Astrocyte of the cerebellum (primary cell): Measurements from ENCODE around the gene EIF2B2.

Experiments
- DNase-seq: peaks from one replicate; pipeline ENCODE4 v3.0.0-alpha.2; 2011; ENCODE audit warnings: low read depth
- H3K4me3 ChIP-seq: 2 replicates; pipeline ENCODE4 v1.5.1; 2011; ENCODE audit warnings: mild to moderate bottlenecking, low read depth, low read length, moderate library complexity
- in situ Hi-C: cut with HindIII; loops from 2 replicates; pipeline ENCODE4 v1.10.0; 2017; ENCODE audit warnings: low sequenced_read_pairs
- TF ChIP-seq, protein P1 (sequence below): IDR thresholded peaks from 2 replicates; pipeline ENCODE4 v1.5.1; 2012; ENCODE audit warnings: low read length, low read depth, moderate library complexity, mild to moderate bottlenecking; ENCODE audit errors: missing control alignments

Gene EIF2B2

DNA sequence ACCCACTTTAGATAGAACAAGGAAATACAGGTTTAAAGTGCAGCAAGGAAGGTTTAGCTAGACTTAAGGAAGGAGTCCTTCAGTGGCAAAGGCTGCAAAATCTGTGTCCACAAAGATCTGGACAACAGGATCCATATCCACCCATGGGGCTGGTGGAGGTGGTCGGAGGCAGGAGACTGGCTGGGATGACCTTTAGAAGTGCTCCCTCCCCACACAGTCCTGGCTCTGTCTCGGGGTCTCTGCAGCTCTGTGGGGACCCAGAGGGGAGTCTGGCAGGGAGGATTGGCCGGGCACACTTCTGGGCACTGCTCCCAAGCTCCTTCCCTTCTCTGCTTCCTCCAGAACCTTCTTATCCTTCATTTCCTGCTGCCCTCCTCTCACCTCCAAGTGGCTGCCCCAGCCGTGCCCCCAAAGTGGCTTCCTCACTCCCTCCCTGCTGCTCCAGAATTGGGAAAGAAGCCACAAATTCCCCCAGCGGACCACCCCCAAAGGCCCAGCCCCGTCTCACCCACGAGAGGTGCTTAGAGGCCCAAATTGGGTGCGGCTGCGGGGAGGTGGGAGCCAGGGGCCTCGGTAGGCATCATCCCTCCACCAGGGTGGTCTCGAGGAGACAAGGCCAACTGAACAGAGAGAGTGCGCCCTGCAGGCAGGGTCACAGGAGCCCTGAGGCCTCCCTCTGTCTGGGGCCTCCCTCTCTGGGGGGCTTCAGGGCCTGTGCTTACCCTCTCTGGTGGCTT is 25.4 kb upstream of the EIF2B2 start:
- in situ Hi-C loops = no loop called here
- no peak for DNase-seq
- H3K4me3 ChIP-seq = no peak overlapping the region
- TF ChIP-seq, protein P1, sequence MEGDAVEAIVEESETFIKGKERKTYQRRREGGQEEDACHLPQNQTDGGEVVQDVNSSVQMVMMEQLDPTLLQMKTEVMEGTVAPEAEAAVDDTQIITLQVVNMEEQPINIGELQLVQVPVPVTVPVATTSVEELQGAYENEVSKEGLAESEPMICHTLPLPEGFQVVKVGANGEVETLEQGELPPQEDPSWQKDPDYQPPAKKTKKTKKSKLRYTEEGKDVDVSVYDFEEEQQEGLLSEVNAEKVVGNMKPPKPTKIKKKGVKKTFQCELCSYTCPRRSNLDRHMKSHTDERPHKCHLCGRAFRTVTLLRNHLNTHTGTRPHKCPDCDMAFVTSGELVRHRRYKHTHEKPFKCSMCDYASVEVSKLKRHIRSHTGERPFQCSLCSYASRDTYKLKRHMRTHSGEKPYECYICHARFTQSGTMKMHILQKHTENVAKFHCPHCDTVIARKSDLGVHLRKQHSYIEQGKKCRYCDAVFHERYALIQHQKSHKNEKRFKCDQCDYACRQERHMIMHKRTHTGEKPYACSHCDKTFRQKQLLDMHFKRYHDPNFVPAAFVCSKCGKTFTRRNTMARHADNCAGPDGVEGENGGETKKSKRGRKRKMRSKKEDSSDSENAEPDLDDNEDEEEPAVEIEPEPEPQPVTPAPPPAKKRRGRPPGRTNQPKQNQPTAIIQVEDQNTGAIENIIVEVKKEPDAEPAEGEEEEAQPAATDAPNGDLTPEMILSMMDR = no peak

DNA sequence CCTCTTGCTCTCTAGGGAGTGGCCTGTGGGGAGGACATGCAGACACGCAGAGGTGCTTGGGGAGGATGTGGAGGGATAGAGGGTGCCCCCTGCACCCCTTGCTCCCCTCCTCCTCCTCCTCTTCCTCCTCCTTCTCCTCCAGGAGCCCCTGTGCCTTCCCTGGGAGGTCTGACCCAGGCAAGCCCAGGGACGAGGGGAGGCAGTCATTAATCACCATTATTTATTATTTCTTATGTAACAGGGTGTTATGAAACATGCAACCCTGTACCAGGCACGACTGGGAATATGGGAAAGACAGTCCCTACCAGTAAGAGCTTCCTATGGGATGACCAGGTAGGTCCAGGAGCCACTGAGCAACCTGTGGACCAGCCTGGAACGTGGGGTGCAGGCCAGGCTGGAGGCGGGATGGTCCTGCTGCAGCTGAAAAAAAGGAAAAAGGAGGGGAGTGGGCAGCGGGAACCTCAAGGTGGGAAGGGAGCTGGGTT is 24.8 kb upstream of the EIF2B2 start:
- TF ChIP-seq, protein P1 = no peak
- no peak for DNase-seq
- H3K4me3 ChIP-seq = no peak overlapping the region
- in situ Hi-C loops = no loop called here

DNA sequence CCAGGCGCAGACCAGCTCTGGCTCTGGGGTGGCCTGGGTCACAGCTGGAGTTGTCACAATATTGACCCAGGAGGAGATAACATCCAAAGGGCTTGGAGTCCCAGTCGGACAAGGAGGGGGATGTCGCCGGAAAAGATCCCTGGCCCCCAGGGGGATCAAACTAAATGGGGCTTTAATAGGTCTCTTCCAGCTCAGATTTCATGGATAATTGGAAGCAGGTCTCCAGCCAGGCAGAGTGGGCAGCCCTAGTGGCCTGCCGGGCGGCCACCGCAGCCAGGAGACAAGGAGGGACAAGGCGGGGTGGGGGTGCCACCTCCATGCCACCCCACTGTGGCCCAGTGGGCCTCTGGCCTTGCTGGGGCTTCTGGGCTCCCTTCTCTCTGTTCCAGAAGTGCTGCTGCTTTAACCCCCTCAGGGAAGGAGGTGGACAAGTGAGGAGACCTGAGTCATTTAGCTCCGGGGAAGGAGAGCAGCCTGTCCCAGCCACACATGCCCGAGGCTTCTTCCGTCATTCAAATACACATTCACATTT is 24.2 kb upstream of the EIF2B2 start:
- in situ Hi-C loops = no loop called here
- DNase-seq = no peak
- TF ChIP-seq, protein P1 = no peak
- no peak overlapping the region for H3K4me3 ChIP-seq

DNA sequence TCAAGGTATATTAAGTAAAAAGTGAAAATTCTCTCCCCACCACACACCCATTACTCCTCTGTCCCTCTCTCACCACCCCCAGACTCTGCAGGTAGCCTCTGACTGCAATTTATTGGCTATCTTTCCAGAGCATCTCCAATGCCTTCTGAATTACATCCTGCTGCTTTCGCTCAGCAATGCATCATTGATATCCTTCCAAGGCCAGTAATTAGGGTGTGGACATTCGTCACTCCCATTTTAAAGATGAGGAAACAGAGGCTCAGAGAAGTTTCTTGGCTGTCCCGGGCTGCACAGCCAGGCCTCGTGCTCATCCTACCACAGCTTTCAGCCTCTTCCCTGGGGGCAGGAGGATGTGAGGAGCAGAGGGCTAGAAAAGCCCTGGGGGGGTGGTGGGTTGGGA is 23.7 kb upstream of the EIF2B2 start:
- in situ Hi-C loops = no loop called here
- TF ChIP-seq, protein P1 = no peak

DNA sequence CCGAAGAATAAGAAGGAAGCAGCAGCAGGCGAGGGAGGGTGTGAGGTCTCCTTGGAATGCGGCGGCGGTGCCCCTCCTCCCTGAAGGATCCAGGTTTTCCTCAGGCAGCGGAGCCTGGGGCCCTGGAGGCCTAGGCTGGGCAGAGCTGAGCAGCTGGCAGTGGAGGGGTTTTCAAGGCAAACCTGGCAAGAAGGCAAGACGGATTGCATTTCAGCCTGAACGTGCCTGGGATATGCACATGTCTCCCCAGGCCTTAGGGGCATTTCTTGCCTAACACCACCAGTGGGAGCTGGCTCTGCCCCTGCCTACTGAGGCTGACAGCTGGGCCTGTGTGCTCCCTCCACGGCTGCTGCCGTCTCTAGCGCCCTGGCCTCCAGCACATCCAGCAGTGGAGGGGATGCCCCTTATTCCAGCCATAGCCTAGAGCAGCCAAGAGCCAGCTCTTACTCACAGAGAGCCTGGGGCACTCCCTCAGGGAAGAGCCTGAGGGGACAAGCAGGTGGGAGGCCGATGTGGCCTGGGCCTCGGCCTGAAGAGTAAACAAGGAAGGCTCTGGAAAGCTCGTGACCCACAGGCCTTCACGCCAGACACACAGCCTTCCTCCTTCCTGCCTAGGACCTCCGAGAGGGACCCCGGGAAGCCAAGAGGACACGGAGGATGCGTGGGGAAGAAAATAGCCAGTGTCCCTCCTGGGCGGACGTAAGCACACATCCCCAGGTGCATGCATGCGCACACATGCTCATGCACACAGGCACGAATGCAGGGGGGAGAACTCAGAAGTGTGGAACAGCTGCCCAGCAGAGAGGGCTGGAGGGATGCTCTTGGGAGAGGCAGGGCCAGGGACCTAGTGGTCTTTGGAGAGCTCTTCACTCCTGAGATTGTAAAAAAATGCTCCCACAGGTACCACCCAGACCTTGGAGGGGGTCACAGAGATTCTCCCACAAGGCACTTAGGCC is 23.0 kb upstream of the EIF2B2 start:
- TF ChIP-seq, protein P1 = peak; percentile 22
- in situ Hi-C loops = loop anchor here (5.0 kb wide), 1 partner anchor 77 kb away; no protein-coding TSS in a partner anchor
- DNase-seq = no peak
- H3K4me3 ChIP-seq = no peak overlapping the region

More for the DNA sequence above, 23.7 kb upstream of the EIF2B2 start:
- no peak for DNase-seq
- no peak overlapping the region for H3K4me3 ChIP-seq

DNA sequence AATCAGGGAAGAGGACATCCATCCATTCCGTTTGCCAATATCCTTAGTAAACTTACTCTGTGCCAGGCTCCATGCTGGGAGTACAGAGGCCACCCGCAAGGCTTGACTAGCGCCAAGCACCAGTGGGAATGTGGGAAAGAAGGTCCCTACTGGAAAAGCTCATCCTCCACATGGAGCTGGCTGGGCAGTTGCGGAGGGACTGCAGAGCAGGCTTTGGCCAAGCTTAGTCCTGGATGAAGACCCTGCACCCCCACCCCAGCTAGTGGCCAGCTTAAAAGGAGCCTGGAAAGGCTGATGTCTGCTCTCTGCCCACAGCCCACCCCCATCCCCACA is 22.4 kb upstream of the EIF2B2 start:
- H3K4me3 ChIP-seq = no peak overlapping the region
- no peak for DNase-seq
- TF ChIP-seq, protein P1 = no peak
- in situ Hi-C loops = loop anchor here (5.0 kb wide), 1 partner anchor 78 kb away; no protein-coding TSS in a partner anchor
